Transverse colon (tissue), 4 donors: Measurements from ENCODE around the gene LYZL2. TPM values are rescaled to one million over a fixed set of nuclear protein-coding genes. Genes with fewer than 3 reads are reported as not detected.
"Not testable (repeated sequence)": the region's sequence is repeated elsewhere in the genome, so short reads cannot be mapped to it uniquely, and the experiment has no call there.

ENCODE experiments used
- DNase-seq: peaks from one replicate; pipeline ENCODE4 v3.0.0-alpha.2; 2019
- H3K27ac ChIP-seq, 4 donors: fragments of 200-600 bp; sonication (generic); 2 replicates each; pipeline ENCODE4 v1.5.1; 2016 to 2018; ENCODE audit warnings: inconsistent platforms in 4 of 4
- H3K27me3 ChIP-seq: fragments of 200-600 bp; sonication (generic); 2 replicates; pipeline ENCODE4 v1.5.1; 2017; ENCODE audit warnings: inconsistent platforms
- H3K36me3 ChIP-seq, 4 donors: fragments of 200-600 bp; sonication (generic); 2 replicates each; pipeline ENCODE4 v1.5.1; 2017 to 2019; ENCODE audit warnings: inconsistent platforms in 4 of 4
- H3K4me1 ChIP-seq, 4 donors: fragments of 200-600 bp; sonication (generic); 2 replicates each; pipeline ENCODE4 v1.5.1; 2017 to 2020; ENCODE audit warnings: inconsistent platforms in 4 of 4
- H3K4me3 ChIP-seq, 4 donors: fragments of 200-600 bp; sonication (generic); 1 replicate in 1 of 4; 2 replicates in 3 of 4; pipeline versions ENCODE4 v1.5.1 to v1.6.1; 2017 to 2019; ENCODE audit warnings: inconsistent platforms in 4 of 4
- H3K9me3 ChIP-seq, 2 donors: fragments of 200-600 bp; sonication (generic); 2 replicates each; pipeline ENCODE4 v1.5.1; 2017 to 2019; ENCODE audit warnings: inconsistent platforms in 2 of 2
- EP300 ChIP-seq: sonication (generic); formaldehyde crosslinking; IDR thresholded peaks from one replicate; pipeline ENCODE4 v1.6.1; 2017; ENCODE audit warnings: antibody characterized with exemption, low read depth
- POLR2A ChIP-seq: fragments of 450-650 bp; IDR thresholded peaks from one replicate; pipeline ENCODE4 v1.6.1; 2016; ENCODE audit warnings: antibody characterized with exemption, mild to moderate bottlenecking, moderate library complexity
- POLR2AphosphoS5 ChIP-seq, 3 donors: sonication (generic); formaldehyde crosslinking; IDR thresholded peaks; one replicate each; pipeline ENCODE4 v1.6.1; 2016; ENCODE audit warnings: antibody characterized with exemption in 3 of 3
- WGBS, 2 donors: methylation state at CpG; one replicate each; pipeline ENCODE4 v1.1.5; 2018; ENCODE audit warnings: low coverage in 1 of 2; 5-methylcytosine and 5-hydroxymethylcytosine counted together
- in situ Hi-C, 4 donors: fragments of 200-750 bp; cut with MboI; loops; one replicate each; pipeline versions ENCODE4 v1.15.0 to v1.15.1; 2017; ENCODE audit warnings: low sequenced_read_pairs in 3 of 4, low pct_ligation_motif_present in 1 of 4, low pct_unique_long_range_greater_than_20kb in 1 of 4
- intact Hi-C: fragments of 100-400 bp; cut with DNase I; formaldehyde crosslinking; loops from one replicate; pipeline ENCODE4 v1.15.1; 2023; ENCODE audit warnings: low total_unique reads
- total RNA-seq, 4 donors: library from RNA; depleted of rRNA; stranded (reverse); fragments of >200 nt; gene quantifications; one replicate each; pipeline ENCODE4 v1.1.0, GENCODE V29; 2016
- TF ChIP-seq, protein P1 (sequence below), 5 experiments: fragments of 200-600 bp in 3 of 5; fragments of 450-650 bp in 2 of 5; sonication (generic) in 3 of 5; IDR thresholded peaks; 1 replicate in 2 of 5; 2 replicates in 3 of 5; pipeline ENCODE4 v1.5.1; 2016 to 2017; ENCODE audit warnings: antibody characterized with exemption in 5 of 5, inconsistent platforms in 3 of 5, mild to moderate bottlenecking in 2 of 5, moderate library complexity in 1 of 5

The LYZL2 gene
- total RNA-seq, 4 donors from 2014 or later: not detected

DNA sequence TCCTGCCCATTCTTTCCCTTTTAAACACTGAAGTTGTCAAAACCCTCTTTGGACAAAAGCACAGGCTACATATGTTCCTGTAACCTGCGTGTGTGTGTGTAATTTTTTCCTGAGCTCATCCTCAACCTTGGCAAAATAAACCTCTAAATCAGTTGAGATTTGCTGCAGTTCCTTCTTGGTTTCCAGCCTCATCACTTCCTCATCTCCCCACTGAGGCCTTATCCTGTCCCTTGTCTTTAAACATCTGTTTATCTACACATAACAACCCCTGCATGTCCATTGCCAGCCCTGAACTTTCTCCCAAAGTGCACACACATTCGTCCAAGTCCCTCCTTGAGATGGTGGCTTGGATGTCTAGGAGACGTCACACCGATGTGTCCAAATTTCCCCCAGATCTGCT, 35.5 kb downstream of the LYZL2 start:
- in situ Hi-C loops: loop anchor here in 3 of 4 donors (5.0 to 10.0 kb wide), 2 partner anchors 199 to 202 kb away; no protein-coding TSS in a partner anchor
- TF ChIP-seq, protein P1, sequence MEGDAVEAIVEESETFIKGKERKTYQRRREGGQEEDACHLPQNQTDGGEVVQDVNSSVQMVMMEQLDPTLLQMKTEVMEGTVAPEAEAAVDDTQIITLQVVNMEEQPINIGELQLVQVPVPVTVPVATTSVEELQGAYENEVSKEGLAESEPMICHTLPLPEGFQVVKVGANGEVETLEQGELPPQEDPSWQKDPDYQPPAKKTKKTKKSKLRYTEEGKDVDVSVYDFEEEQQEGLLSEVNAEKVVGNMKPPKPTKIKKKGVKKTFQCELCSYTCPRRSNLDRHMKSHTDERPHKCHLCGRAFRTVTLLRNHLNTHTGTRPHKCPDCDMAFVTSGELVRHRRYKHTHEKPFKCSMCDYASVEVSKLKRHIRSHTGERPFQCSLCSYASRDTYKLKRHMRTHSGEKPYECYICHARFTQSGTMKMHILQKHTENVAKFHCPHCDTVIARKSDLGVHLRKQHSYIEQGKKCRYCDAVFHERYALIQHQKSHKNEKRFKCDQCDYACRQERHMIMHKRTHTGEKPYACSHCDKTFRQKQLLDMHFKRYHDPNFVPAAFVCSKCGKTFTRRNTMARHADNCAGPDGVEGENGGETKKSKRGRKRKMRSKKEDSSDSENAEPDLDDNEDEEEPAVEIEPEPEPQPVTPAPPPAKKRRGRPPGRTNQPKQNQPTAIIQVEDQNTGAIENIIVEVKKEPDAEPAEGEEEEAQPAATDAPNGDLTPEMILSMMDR (IDR thresholded peaks at IDR 0.05): no peak
- TF ChIP-seq POLR2A (no peak), EP300 (no peak), POLR2AphosphoS5 (IDR thresholded peaks at IDR 0.05) (no peak)
- 46 to 74% methylated on average over 4 of the region's 4 CpGs for WGBS, 2 donors
- H3K36me3 ChIP-seq: no peaks in the 10 kb centered on the region
- H3K4me3 ChIP-seq: no peak overlapping the region
- no peaks in the 10 kb centered on the region for H3K9me3 ChIP-seq
- no peaks in the 10 kb centered on the region for H3K4me1 ChIP-seq
- H3K27ac ChIP-seq: no peak overlapping the region
- H3K27me3 ChIP-seq: no peaks in the 10 kb centered on the region
- intact Hi-C loops: no loop called here
- DNase-seq: no peak

DNA sequence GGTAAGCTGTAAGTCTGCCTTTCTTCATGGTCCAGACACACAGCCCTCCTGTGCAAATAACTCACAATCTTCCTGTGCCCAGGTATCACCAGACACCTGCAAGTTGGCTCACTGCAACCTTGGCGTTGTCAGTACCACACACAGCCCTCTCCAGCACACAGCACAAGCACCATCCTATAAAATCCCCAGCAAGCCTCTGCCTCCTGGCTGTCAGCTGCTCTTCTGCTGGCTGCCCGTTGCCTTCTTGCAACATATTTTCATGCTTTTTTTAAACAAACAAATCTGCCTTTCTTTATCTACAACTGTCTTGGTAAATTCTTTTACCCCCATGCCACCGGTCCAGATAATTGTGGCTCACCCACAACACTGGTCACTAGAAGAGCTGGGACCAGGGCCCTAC, 36.8 kb downstream of the LYZL2 start:
- in situ Hi-C loops: loop anchor here in 3 of 4 donors (5.0 to 10.0 kb wide), 2 partner anchors 198 to 200 kb away; no protein-coding TSS in a partner anchor
- DNase-seq, H3K4me3 ChIP-seq, H3K27ac ChIP-seq, H3K9me3 ChIP-seq, H3K27me3 ChIP-seq, intact Hi-C loops, H3K36me3 ChIP-seq, H3K4me1 ChIP-seq: not testable (repeated sequence)
- WGBS, 2 donors: 67% methylated on average over 3 of the region's 3 CpGs; no CpG with 5 or more reads in 1 of the 2 donors

DNA sequence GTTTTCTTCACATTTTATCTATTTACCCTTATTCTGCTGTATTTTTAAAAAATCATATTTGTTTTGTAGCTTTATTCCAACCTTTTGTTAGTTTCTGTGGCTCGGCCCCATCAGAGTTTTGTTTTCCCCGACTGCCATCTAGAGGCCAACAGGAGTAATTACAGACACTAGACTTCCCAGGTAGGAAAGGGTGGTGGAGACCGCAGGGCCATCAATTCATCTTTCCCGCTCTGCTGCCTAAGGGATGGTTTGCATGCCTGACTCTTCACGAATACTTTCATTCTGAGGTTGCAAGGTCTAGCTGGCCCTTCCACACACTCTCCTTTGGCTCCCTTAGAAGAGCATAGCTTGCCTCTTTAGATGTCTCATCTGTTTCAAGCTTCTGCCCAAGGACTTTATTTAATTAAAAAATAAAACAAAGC, 38.3 kb downstream of the LYZL2 start:
- no peaks in the 10 kb centered on the region for H3K27me3 ChIP-seq
- intact Hi-C loops (loop anchor here (2.0 kb wide), 1 partner anchor 198 kb away; no protein-coding TSS in a partner anchor), in situ Hi-C loops (loop anchor here in 3 of 4 donors (5.0 to 10.0 kb wide), 2 partner anchors 196 to 199 kb away; no protein-coding TSS in a partner anchor)
- H3K27ac ChIP-seq: no peak overlapping the region
- H3K4me3 ChIP-seq: no peak overlapping the region
- H3K4me1 ChIP-seq: peaks cover 0 to 6% (median 1%) of the 10 kb centered on the region in 4 donors
- DNase-seq: peak; percentile 29
- 0 to 1% methylated on average over 2 to 5 of the region's 5 CpGs for WGBS, 2 donors
- TF ChIP-seq, protein P1 (IDR thresholded peaks at IDR 0.05): peak; percentile 75 to 86 (median 81)
- no peak for TF ChIP-seq POLR2A
- TF ChIP-seq POLR2AphosphoS5 (IDR thresholded peaks at IDR 0.05): no peak
- no peaks in the 10 kb centered on the region for H3K9me3 ChIP-seq
- H3K36me3 ChIP-seq: no peaks in the 10 kb centered on the region

DNA sequence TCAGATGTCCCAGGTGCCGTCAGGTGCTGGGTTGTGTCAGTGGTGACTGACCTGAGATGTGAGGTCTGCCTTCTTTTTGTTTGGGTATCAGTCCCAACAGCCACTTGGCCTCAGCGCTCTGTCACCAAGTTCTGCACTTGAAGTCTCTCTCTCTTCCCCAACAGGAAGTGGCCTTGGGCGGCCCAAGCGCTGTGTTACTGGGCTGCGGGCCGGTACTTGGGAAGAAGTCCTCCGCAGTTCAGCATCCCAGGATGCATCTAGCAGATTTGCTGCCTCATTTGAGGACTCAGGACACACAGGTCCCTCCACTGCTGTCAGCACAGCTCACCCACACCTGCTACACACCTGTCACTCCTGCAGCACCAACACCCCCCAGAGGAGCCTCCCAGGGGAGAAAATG, 40.1 kb downstream of the LYZL2 start:
- no peak overlapping the region for H3K27ac ChIP-seq
- TF ChIP-seq EP300: no peak
- TF ChIP-seq, protein P1 (IDR thresholded peaks at IDR 0.05): no peak
- TF ChIP-seq POLR2A: no peak
- no peak for TF ChIP-seq POLR2AphosphoS5 (IDR thresholded peaks at IDR 0.05)
- intact Hi-C loops (no loop called here), in situ Hi-C loops (loop anchor here in 1 of 4 donors (5.0 kb wide), 1 partner anchor 197 kb away; no protein-coding TSS in a partner anchor)
- peak; percentile 17 for DNase-seq
- H3K9me3 ChIP-seq: no peaks in the 10 kb centered on the region
- WGBS, 2 donors: 90% methylated on average over 7 of the region's 7 CpGs; no CpG with 5 or more reads in 1 of the 2 donors
- H3K27me3 ChIP-seq: no peaks in the 10 kb centered on the region
- no peak overlapping the region for H3K4me3 ChIP-seq
- H3K36me3 ChIP-seq: no peaks in the 10 kb centered on the region
- peaks cover 0 to 6% (median 1%) of the 10 kb centered on the region in 4 donors for H3K4me1 ChIP-seq
